Measurements from ENCODE around the gene EFNA2.
"Not testable (repeated sequence)": the region's sequence is repeated elsewhere in the genome, so short reads cannot be mapped to it uniquely, and the experiment has no call there.

Gene EFNA2

GRCh38 chr19:1298235-1298634, 12.6 kb downstream of the EFNA2 start:
- DNase-seq (ENCODE audit: low spot score): no peak

GRCh38 chr19:1299801-1300200, 14.1 kb downstream of the EFNA2 start:
- no peak for DNase-seq (ENCODE audit: low spot score)

- no peak for DNase-seq (ENCODE audit: low spot score)
These were observed 15.2 kb downstream of the EFNA2 start for GRCh38 chr19:1300744-1301490.

- no peak for DNase-seq (ENCODE audit: low spot score)
These were observed 17.0 kb downstream of the EFNA2 start for GRCh38 chr19:1302533-1303239.

- DNase-seq (ENCODE audit: low spot score): no peak
These were observed 18.7 kb downstream of the EFNA2 start for GRCh38 chr19:1304197-1304924.

GRCh38 chr19:1305354-1305753, 19.7 kb downstream of the EFNA2 start:
- not testable (repeated sequence) for DNase-seq (ENCODE audit: low spot score)

- no peak for DNase-seq (ENCODE audit: low spot score)
These were observed 21.6 kb downstream of the EFNA2 start for GRCh38 chr19:1307320-1307719.

GRCh38 chr19:1307755-1308303, 22.2 kb downstream of the EFNA2 start:
- no peak for DNase-seq (ENCODE audit: low spot score)

GRCh38 chr19:1308718-1309117, 23.0 kb downstream of the EFNA2 start:
- DNase-seq (ENCODE audit: low spot score): no peak

- no peak for DNase-seq (ENCODE audit: low spot score)
These were observed 24.5 kb downstream of the EFNA2 start for GRCh38 chr19:1309977-1310852.

GRCh38 chr19:1310853-1311180, 25.1 kb downstream of the EFNA2 start:
- DNase-seq (ENCODE audit: low spot score): no peak

GRCh38 chr19:1311543-1312091, 25.9 kb downstream of the EFNA2 start:
- no peak for DNase-seq (ENCODE audit: low spot score)

GRCh38 chr19:1312767-1313694, 27.4 kb downstream of the EFNA2 start:
- DNase-seq (ENCODE audit: low spot score): no peak

GRCh38 chr19:1313695-1314613, 28.3 kb downstream of the EFNA2 start:
- DNase-seq (ENCODE audit: low spot score): no peak

GRCh38 chr19:1315470-1316166, 29.9 kb downstream of the EFNA2 start:
- no peak for DNase-seq (ENCODE audit: low spot score)

- DNase-seq (ENCODE audit: low spot score): no peak
These were observed 30.8 kb downstream of the EFNA2 start for GRCh38 chr19:1316466-1316865.

GRCh38 chr19:1317274-1318003, 31.8 kb downstream of the EFNA2 start:
- no peak for DNase-seq (ENCODE audit: low spot score)
